Thyroid gland (tissue), 4 donors: Measurements from ENCODE around the gene MLANA. TPM values are rescaled to one million over a fixed set of nuclear protein-coding genes. Genes with fewer than 3 reads are reported as not detected.

ENCODE experiments used
- DNase-seq, 2 donors: peaks; one replicate each; pipeline ENCODE4 v3.0.0-alpha.2; 2019
- H3K27ac ChIP-seq, 3 donors: fragments of 200-600 bp; sonication (generic); 1 replicate in 2 of 3; 2 replicates in 1 of 3; pipeline ENCODE4 v1.5.1; 2016 to 2019; ENCODE audit warnings: mild to moderate bottlenecking in 1 of 3, moderate library complexity in 1 of 3
- H3K27me3 ChIP-seq: fragments of 200-600 bp; sonication (generic); one replicate; pipeline ENCODE4 v1.5.1; 2019
- H3K36me3 ChIP-seq, 2 donors: fragments of 200-600 bp; sonication (generic); one replicate each; pipeline ENCODE4 v1.5.1; 2016 to 2019
- H3K4me1 ChIP-seq, 2 donors: fragments of 200-600 bp; sonication (generic); one replicate each; pipeline ENCODE4 v1.5.1; 2017 to 2019
- H3K4me3 ChIP-seq, 3 donors: fragments of 200-600 bp; sonication (generic); replicated peaks in 1 of 3; 1 replicate in 2 of 3; 2 replicates in 1 of 3; pipeline ENCODE4 v1.5.1; 2016; ENCODE audit warnings: mild to moderate bottlenecking in 1 of 3
- H3K9me3 ChIP-seq: fragments of 200-600 bp; sonication (generic); one replicate; pipeline ENCODE4 v1.5.1; 2017
- CTCF ChIP-seq, 6 experiments: fragments of 200-600 bp in 3 of 6; fragments of 450-650 bp in 3 of 6; sonication (generic) in 3 of 6; IDR thresholded peaks; one replicate each; pipeline ENCODE4 v1.5.1; 2016 to 2019; ENCODE audit warnings: antibody characterized with exemption in 6 of 6, mild to moderate bottlenecking in 2 of 6, inconsistent platforms in 1 of 6, moderate library complexity in 1 of 6
- POLR2A ChIP-seq, 2 donors: fragments of 450-650 bp; IDR thresholded peaks; one replicate each; pipeline ENCODE4 v1.6.1; 2017; ENCODE audit warnings: antibody characterized with exemption in 2 of 2, mild to moderate bottlenecking in 2 of 2, moderate library complexity in 1 of 2
- WGBS, 2 donors: methylation state at CpG; one replicate each; pipeline ENCODE4 v1.1.5; 2017; 5-methylcytosine and 5-hydroxymethylcytosine counted together
- intact Hi-C: fragments of 100-400 bp; cut with DNase I; formaldehyde crosslinking; loops from one replicate; pipeline ENCODE4 v1.15.1; 2023
- total RNA-seq, 4 donors: library from RNA; depleted of rRNA; stranded (reverse); fragments of >200 nt; gene quantifications; one replicate each; pipeline ENCODE4 v1.2.3, GENCODE V29; 2016

MLANA gene
- total RNA-seq, 4 donors from 2014 or later = not detected

GRCh38 chr9:5868235-5868634 lies 22.5 kb upstream of the MLANA start:
- 74 to 77% methylated on average over 9 of the region's 9 CpGs for WGBS, 2 donors
- Histone ChIP-seq H3K36me3 (no peaks in the 10 kb centered on the region), H3K27me3 (no peaks in the 10 kb centered on the region), H3K27ac (no peak overlapping the region), H3K9me3 (no peaks in the 10 kb centered on the region), H3K4me3 (no peak overlapping the region), H3K4me1 (peaks cover 6 to 11% of the 10 kb centered on the region in 2 donors)
- no peak for DNase-seq
- intact Hi-C loops = no loop called here
- TF ChIP-seq POLR2A (IDR thresholded peaks at IDR 0.05) = no peak
- TF ChIP-seq CTCF (IDR thresholded peaks at IDR 0.05) = no peak

- TF ChIP-seq CTCF (IDR thresholded peaks at IDR 0.05) (peak in 1 of 6 experiments; percentile 11), POLR2A (IDR thresholded peaks at IDR 0.05) (no peak)
- Histone ChIP-seq H3K4me1 (peaks cover 6 to 11% of the 10 kb centered on the region in 2 donors), H3K9me3 (no peaks in the 10 kb centered on the region), H3K27ac (peak overlapping the region in 1 of 3 donors; percentile 74), H3K4me3 (no peak overlapping the region), H3K27me3 (no peaks in the 10 kb centered on the region), H3K36me3 (no peaks in the 10 kb centered on the region)
- 81 to 89% methylated on average over 3 of the region's 3 CpGs for WGBS, 2 donors
- intact Hi-C loops = no loop called here
- no peak for DNase-seq
These were observed 21.2 kb upstream of the MLANA start for GRCh38 chr9:5869315-5870019.

DNA sequence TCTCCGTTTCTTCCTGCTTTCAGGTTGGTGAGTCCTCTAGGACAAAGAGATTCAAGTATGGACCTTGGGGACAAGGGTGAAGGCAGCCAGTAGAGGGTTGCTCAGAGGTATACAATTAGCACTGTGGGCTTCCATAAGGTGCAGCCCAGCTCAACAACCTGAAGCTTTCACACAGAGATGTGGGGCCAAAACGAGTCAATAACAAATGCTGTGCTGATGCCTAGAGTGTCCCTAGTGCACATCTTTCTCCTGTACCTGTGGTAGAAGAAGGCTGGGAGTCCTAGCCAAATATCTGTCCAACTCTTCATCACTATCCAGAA lies 20.7 kb upstream of the MLANA start:
- Histone ChIP-seq H3K27me3 (no peaks in the 10 kb centered on the region), H3K36me3 (no peaks in the 10 kb centered on the region), H3K9me3 (no peaks in the 10 kb centered on the region), H3K4me1 (peaks cover 6 to 11% of the 10 kb centered on the region in 2 donors), H3K27ac (peak overlapping the region; percentile 34 to 74 (median 57)), H3K4me3 (no peak overlapping the region)
- no peak for TF ChIP-seq CTCF (IDR thresholded peaks at IDR 0.05)
- no peak for TF ChIP-seq POLR2A (IDR thresholded peaks at IDR 0.05)
- DNase-seq = no peak
- intact Hi-C loops = no loop called here
- 72 to 85% methylated on average over 2 of the region's 2 CpGs for WGBS, 2 donors

GRCh38 chr9:5870691-5871090 lies 20.0 kb upstream of the MLANA start:
- Histone ChIP-seq H3K4me1 (peaks cover 6 to 11% of the 10 kb centered on the region in 2 donors), H3K36me3 (no peaks in the 10 kb centered on the region), H3K4me3 (no peak overlapping the region), H3K9me3 (no peaks in the 10 kb centered on the region), H3K27ac (peak overlapping the region; percentile 34 to 74 (median 66)), H3K27me3 (no peaks in the 10 kb centered on the region)
- TF ChIP-seq CTCF (IDR thresholded peaks at IDR 0.05) = no peak
- no peak for TF ChIP-seq POLR2A (IDR thresholded peaks at IDR 0.05)
- peak; percentile 97 for DNase-seq
- WGBS, 2 donors = 37 to 56% methylated on average over 3 of the region's 3 CpGs
- intact Hi-C loops = no loop called here

- peak overlapping the region; percentile 7 to 74 (median 23) for H3K27ac ChIP-seq
- intact Hi-C loops = no loop called here
- H3K27me3 ChIP-seq = no peaks in the 10 kb centered on the region
- TF ChIP-seq CTCF (IDR thresholded peaks at IDR 0.05) (no peak), POLR2A (IDR thresholded peaks at IDR 0.05) (no peak)
- no peak overlapping the region for H3K4me3 ChIP-seq
- no peaks in the 10 kb centered on the region for H3K9me3 ChIP-seq
- no peaks in the 10 kb centered on the region for H3K36me3 ChIP-seq
- peaks cover 6 to 11% of the 10 kb centered on the region in 2 donors for H3K4me1 ChIP-seq
- WGBS, 2 donors = 24 to 25% methylated on average over 2 of the region's 2 CpGs
- no peak for DNase-seq
These were observed 18.9 kb upstream of the MLANA start for GRCh38 chr9:5871785-5872184.
